ENCODE measurements around the gene SNRPD3.

DNA sequence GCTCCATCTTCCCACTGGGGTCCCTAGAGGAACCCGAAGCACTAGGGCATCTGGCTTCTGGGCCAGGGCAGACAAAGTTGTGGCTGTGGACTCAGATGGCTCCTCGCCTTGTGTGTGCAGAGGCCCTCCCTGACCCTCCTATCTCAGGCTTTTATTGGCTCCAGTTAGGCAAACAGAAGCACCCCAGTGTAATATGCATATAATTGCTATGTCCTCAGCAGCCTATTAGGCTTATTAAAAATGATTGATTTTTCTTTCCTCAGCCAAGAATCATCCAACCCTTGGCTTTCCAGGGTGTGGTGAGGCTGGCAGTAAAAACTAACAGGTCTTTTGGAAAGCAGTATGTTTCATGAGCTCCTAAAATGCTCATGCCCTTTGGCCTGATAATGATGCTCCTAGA is 38.4 kb upstream of the SNRPD3 start:
- TF ChIP-seq, protein P1, sequence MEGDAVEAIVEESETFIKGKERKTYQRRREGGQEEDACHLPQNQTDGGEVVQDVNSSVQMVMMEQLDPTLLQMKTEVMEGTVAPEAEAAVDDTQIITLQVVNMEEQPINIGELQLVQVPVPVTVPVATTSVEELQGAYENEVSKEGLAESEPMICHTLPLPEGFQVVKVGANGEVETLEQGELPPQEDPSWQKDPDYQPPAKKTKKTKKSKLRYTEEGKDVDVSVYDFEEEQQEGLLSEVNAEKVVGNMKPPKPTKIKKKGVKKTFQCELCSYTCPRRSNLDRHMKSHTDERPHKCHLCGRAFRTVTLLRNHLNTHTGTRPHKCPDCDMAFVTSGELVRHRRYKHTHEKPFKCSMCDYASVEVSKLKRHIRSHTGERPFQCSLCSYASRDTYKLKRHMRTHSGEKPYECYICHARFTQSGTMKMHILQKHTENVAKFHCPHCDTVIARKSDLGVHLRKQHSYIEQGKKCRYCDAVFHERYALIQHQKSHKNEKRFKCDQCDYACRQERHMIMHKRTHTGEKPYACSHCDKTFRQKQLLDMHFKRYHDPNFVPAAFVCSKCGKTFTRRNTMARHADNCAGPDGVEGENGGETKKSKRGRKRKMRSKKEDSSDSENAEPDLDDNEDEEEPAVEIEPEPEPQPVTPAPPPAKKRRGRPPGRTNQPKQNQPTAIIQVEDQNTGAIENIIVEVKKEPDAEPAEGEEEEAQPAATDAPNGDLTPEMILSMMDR (IDR thresholded peaks at IDR 0.05) = no peak
- TF ChIP-seq POLR2A (IDR thresholded peaks at IDR 0.05) = no peak
